Heart left ventricle (tissue), 13 donors: ENCODE measurements around the gene GNAI2.

Experiments
- POLR2A ChIP-seq, 2 donors: fragments of 450-650 bp; IDR thresholded peaks; one replicate each; pipeline ENCODE4 v1.6.1; 2017; ENCODE audit warnings: antibody characterized with exemption in 2 of 2, mild to moderate bottlenecking in 2 of 2, moderate library complexity in 2 of 2
- TF ChIP-seq, protein P1 (sequence below), 12 donors: fragments of 200-600 bp; sonication (generic) in 4 of 12; IDR thresholded peaks; one replicate each; pipeline versions ENCODE4 v1.5.0 to v1.8.0; 2018 to 2022; ENCODE audit warnings: antibody characterized with exemption in 12 of 12, mild to moderate bottlenecking in 5 of 12
- donor health status: ischemic (EF 13 %, LVEDD 7.1; RV severe dilation, severe dysfunction).
- donor health status: DM: no; HTN: yes; CAD: no.
- donor health status: DM: no; HTN: no; CAD: no.
- donor health status: ischemic (EF 25% LVEDD 6.9; RV normal size, moderate dysfunction).
- donor health status: ischemic (EF 25% LVEDD 5.7; RV mildly dilated, moderate dysfunction).
- donor health status: ischemic (EF 35%, LVEDD 5.7; RV mildly dilated, moderate dysfunction).
- donor health status: nonischemic (EF 11% LVEDD 7.7; RV severe dilation, severe dysfunction).
- donor health status: DM: yes; HTN: yes; CAD: no.
- donor health status: PGD.
- donor health status: ischemic (EF 29% LVEDD 5.4; RV normal size, mild dysfunction).
- donor health status: nonischemic (EF 23%, LVEDD 6.1; RV moderate dilation, normal function).

DNA sequence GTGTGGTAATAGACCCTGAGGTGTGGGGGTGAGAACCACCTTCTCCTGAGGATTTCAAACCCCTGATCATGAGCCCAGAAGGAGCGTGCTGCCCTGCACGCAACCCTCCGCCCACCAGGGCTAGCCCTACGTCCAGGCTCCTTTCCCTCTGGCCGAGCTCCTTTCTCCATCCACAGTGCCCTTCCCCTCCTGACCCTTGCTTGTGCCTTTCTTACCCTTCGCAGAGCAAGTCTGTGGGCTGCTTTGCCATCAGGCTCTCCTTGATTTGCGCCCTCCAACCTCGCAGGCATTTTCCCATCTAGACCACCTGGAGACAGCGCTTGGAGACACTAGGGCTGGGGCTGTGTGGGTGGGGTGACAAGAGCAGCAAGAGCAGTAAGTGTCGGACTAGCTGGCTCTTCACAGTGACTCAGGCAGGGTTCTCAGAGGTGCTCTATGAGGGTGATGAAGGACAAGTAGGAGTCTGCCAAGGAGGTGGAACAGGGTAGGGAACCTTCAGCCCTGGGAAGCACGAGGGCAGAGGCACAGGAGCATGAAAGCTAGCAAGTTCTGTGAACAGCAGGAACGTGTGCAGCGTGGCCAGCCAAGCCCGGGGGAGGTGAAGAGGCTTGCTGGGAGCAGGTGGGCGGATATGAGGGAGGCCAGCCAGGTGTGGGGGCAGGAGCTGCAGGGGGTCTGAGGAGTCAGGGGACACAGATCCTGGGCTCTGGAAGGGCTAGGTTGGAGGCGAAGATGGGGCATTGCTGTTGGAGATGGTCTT, 33.5 kb upstream of the GNAI2 start:
- TF ChIP-seq POLR2A (IDR thresholded peaks at IDR 0.05): no peak
- TF ChIP-seq, protein P1, sequence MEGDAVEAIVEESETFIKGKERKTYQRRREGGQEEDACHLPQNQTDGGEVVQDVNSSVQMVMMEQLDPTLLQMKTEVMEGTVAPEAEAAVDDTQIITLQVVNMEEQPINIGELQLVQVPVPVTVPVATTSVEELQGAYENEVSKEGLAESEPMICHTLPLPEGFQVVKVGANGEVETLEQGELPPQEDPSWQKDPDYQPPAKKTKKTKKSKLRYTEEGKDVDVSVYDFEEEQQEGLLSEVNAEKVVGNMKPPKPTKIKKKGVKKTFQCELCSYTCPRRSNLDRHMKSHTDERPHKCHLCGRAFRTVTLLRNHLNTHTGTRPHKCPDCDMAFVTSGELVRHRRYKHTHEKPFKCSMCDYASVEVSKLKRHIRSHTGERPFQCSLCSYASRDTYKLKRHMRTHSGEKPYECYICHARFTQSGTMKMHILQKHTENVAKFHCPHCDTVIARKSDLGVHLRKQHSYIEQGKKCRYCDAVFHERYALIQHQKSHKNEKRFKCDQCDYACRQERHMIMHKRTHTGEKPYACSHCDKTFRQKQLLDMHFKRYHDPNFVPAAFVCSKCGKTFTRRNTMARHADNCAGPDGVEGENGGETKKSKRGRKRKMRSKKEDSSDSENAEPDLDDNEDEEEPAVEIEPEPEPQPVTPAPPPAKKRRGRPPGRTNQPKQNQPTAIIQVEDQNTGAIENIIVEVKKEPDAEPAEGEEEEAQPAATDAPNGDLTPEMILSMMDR (IDR thresholded peaks at IDR 0.05): no peak
